ENCODE measurements around the gene NIPBL. TPM values are rescaled to one million over a fixed set of nuclear protein-coding genes. Genes with fewer than 3 reads are reported as not detected.
"Not testable (repeated sequence)": the region's sequence is repeated elsewhere in the genome, so short reads cannot be mapped to it uniquely, and the experiment has no call there.

NIPBL gene
- total RNA-seq, 2 experiments from 2014 or later: 55.5 to 58.7 TPM

DNA sequence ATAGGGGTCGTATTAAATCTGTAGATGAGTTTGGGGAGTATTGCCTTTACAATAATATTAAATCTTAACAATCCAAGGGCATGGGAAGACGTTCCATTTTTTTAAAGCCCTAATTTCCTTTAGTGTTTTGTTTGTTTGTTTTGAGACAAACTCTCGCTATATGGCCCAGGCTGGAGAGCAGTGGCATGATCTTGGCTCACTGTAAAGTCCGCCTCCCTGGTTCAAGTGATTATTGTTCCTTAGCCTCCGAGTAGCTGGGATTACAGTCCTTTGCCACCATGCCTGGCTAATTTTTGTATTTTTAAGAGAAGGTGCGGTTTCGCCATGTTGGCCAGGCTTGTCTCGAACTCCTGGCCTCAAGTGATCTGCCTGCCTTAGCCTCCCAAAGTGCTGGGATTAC, 19.9 kb downstream of the NIPBL start:
- ChIA-PET POLR2A (no interaction called here), CTCF (no interaction called here)
- DNase-seq: no peak
- no peaks in the 10 kb centered on the region for H3K27me3 Mint-ChIP-seq
- peaks cover 2% of the 10 kb centered on the region for H3K9me3 Mint-ChIP-seq
- H3K27ac Mint-ChIP-seq: no peak overlapping the region
- peaks cover 18% of the 10 kb centered on the region for H3K4me1 Mint-ChIP-seq
- H3K36me3 Mint-ChIP-seq (ENCODE audit: low read depth): peaks cover 16% of the 10 kb centered on the region
- H3K4me3 Mint-ChIP-seq: no peak overlapping the region

DNA sequence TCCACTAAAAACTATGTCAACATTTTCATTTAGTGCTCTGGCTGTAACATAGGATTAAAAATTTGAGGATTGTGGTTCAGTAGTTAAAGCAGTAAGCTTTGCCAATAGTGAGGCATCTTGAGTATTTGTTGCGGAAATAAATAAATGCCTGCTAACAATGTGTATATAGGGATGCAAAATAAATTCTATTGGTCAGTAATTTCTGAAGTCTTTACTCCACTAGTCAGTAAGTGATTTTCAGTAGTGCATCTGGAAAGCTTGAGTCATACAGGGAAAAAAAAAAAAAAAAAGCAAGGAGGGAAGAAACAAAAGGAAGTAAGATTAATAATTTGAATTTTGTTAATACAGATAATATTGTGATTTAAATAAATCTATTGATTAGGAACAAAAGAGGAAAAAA, 21.0 kb downstream of the NIPBL start:
- POLR2A ChIA-PET: no interaction called here
- Mint-ChIP-seq H3K27ac (no peak overlapping the region), H3K4me1 (peaks cover 25% of the 10 kb centered on the region), H3K27me3 (no peaks in the 10 kb centered on the region), H3K9me3 (peaks cover 6% of the 10 kb centered on the region), H3K4me3 (no peak overlapping the region), H3K36me3 (ENCODE audit: low read depth) (peaks cover 15% of the 10 kb centered on the region)
- no peak for DNase-seq
- CTCF ChIA-PET: no interaction called here

DNA sequence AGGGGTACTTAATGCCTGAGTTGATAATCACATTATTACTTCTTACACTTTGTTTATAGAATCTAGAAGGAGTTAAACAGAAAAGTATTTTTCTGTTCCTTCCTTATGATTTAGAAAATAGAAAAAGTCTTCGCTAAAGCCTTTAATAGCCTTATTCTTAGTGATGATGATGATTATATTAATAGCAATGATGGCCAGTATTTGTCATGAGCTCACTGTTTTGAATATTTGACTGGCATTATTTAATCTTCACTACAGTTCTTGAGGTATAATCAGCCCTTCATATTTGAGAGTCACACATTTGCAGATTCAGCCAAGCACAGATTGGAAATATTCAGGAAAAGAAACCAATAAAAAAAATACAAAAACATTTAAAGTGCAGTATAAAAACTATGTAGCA, 23.3 kb downstream of the NIPBL start:
- H3K27me3 Mint-ChIP-seq: no peaks in the 10 kb centered on the region
- H3K4me1 Mint-ChIP-seq: peaks cover 34% of the 10 kb centered on the region
- peaks cover 21% of the 10 kb centered on the region for H3K36me3 Mint-ChIP-seq (ENCODE audit: low read depth)
- H3K27ac Mint-ChIP-seq: no peak overlapping the region
- H3K9me3 Mint-ChIP-seq: peaks cover 7% of the 10 kb centered on the region
- POLR2A ChIA-PET: no interaction called here
- no peak overlapping the region for H3K4me3 Mint-ChIP-seq
- CTCF ChIA-PET: no interaction called here
- DNase-seq: no peak

DNA sequence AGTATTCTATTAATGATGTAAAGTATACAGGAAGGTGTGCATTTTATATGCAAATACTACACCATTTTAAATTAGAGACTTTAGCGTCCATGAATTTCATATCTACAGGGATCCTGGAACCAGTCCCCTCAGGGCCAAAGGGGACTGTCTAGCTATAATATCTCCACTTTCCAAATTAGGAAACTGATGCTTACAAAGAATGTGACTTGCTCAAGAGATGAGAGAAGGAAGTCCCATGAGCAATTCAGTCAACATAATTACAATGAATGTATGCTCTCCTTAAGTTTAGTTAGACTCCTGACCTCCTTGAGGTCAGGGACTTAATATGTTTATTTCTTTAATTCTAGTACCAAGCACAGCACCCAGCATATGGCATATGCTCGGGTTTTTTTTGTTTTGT, 23.7 kb downstream of the NIPBL start:
- Mint-ChIP-seq H3K4me1 (peaks cover 35% of the 10 kb centered on the region), H3K36me3 (ENCODE audit: low read depth) (peaks cover 26% of the 10 kb centered on the region), H3K4me3 (no peak overlapping the region), H3K9me3 (peaks cover 7% of the 10 kb centered on the region), H3K27ac (no peak overlapping the region), H3K27me3 (no peaks in the 10 kb centered on the region)
- DNase-seq: no peak
- ChIA-PET CTCF (no interaction called here), POLR2A (no interaction called here)

DNA sequence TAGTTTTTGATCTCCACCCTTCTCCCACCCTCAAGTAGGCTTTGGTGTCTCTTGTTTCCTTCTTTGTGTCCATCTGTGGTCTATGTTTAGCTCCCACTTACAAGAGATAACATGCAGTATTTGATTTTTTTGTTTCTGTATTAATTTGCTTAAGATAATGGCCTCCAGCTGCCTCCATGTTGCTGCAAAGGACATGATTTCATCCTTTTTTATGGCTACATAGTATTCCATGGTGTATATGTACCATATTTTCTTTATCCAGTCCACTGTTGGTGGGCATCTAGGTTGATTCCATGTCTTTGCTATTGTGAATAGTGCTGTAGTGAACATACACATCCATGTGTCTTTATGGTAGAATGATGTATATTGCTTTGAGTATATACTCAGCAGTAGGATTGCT, 24.5 kb downstream of the NIPBL start:
- POLR2A ChIA-PET, H3K4me3 Mint-ChIP-seq, H3K27ac Mint-ChIP-seq, H3K9me3 Mint-ChIP-seq, H3K27me3 Mint-ChIP-seq, CTCF ChIA-PET, DNase-seq: not testable (repeated sequence)
- Mint-ChIP-seq H3K4me1 (peaks cover 35% of the 10 kb centered on the region), H3K36me3 (ENCODE audit: low read depth) (peaks cover 26% of the 10 kb centered on the region)

DNA sequence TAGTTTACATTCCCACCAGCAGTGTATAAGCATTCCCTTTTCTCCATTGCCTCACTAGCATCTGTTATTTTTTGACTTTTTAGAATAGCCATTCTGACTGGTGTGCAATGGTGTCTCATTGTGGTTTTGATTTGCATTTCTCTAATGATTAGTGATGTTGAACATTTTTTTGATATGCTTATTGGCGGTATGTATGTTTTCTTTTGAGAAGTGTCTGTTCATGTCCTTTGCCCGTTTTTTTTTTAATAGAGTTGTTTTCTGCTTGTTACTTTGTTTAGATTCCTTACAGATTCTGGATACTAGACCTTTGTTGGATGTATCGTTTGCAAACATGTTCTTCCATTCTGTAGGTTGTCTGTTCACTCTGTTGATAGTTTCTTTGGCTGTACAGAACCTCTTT, 25.3 kb downstream of the NIPBL start:
- no peak for DNase-seq
- ChIA-PET CTCF (no interaction called here), POLR2A (no interaction called here)
- Mint-ChIP-seq H3K27ac (no peak overlapping the region), H3K36me3 (ENCODE audit: low read depth) (peaks cover 26% of the 10 kb centered on the region), H3K4me1 (peaks cover 34% of the 10 kb centered on the region), H3K9me3 (peaks cover 7% of the 10 kb centered on the region), H3K27me3 (no peaks in the 10 kb centered on the region), H3K4me3 (no peak overlapping the region)

DNA sequence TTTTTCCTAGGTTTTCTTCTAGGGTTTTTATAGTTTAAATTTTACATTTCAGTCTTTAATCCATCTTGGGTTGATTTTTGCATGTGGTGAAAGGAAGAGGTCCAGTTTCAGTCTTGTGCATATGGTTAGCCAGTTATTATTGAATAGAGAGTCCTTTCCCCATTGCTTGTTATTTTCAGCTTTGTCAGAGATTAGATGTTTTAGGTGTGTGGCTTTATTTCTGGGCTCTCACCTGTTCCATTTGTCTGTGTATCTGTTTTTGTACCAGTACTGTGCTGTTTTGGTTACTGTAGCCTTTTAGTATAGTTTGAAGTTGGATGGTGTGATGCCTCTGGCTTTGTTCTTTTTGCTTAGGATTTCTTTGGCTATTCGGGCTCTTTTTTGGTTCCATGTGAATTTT, 25.8 kb downstream of the NIPBL start:
- H3K27ac Mint-ChIP-seq: no peak overlapping the region
- POLR2A ChIA-PET: no interaction called here
- DNase-seq: no peak
- H3K9me3 Mint-ChIP-seq: peaks cover 7% of the 10 kb centered on the region
- CTCF ChIA-PET: no interaction called here
- peaks cover 33% of the 10 kb centered on the region for H3K4me1 Mint-ChIP-seq
- no peaks in the 10 kb centered on the region for H3K27me3 Mint-ChIP-seq
- no peak overlapping the region for H3K4me3 Mint-ChIP-seq
- H3K36me3 Mint-ChIP-seq (ENCODE audit: low read depth): peaks cover 26% of the 10 kb centered on the region

DNA sequence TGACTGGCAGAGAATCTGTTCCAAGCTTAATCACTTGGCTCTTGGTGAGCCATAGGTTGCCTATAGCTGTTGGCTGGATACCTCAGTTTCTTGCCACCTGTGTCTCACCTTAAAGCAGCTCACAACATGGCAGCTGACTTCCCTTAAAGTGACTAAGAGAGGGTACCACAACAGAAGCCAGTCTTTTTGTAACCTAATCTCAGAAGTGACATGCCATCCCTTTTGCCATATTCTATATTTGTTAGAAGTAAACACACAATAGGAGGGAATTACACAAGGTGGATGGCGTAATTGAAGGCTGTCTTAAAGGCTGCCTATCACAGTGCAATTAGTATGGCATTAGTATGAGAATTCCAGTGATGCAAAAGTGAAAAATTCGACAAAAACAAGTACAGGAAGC, 28.1 kb downstream of the NIPBL start:
- peaks cover 28% of the 10 kb centered on the region for H3K4me1 Mint-ChIP-seq
- H3K9me3 Mint-ChIP-seq: peaks cover 7% of the 10 kb centered on the region
- peaks cover 26% of the 10 kb centered on the region for H3K36me3 Mint-ChIP-seq (ENCODE audit: low read depth)
- H3K27me3 Mint-ChIP-seq: no peaks in the 10 kb centered on the region
- H3K4me3 Mint-ChIP-seq: no peak overlapping the region
- no peak overlapping the region for H3K27ac Mint-ChIP-seq
- no peak for DNase-seq
- CTCF ChIA-PET: no interaction called here
- POLR2A ChIA-PET: no interaction called here

DNA sequence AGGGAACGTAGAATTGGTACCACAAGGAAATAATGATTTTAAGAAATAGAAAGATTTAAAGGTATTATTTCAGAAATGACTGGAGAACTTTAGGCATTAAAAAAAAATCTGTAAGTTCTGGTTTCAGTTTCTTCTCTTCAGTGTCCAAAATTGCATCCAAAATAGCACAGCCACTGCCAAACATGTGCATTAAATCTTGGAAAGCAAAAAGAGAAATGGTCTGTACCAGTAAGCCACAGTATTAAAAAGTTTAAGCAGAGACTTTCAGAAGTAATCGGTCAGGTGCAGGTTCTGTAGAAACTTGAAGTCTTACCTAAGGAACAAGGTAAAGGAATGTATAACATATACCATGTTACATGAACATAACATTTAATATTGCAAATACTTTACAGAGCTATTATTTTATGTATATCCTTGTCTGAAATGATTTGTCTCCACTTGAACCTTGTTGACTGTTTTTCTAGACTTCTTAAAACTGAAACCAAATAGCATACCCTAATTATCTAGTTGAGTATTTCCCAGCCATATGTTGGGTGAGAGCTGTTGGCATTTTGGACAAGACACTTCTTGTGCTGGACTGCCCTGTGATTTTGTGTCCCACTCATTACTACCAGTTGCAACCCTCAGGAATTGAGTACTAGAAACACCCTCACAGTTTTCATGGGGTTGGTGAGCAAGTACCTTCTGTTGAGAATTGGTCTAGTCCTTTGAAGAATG, 32.1 kb downstream of the NIPBL start:
- Mint-ChIP-seq H3K27me3 (no peaks in the 10 kb centered on the region), H3K27ac (no peak overlapping the region), H3K4me1 (peaks cover 13% of the 10 kb centered on the region), H3K4me3 (no peak overlapping the region), H3K9me3 (no peaks in the 10 kb centered on the region), H3K36me3 (ENCODE audit: low read depth) (peaks cover 6% of the 10 kb centered on the region)
- ChIA-PET POLR2A (no interaction called here), CTCF (no interaction called here)
- DNase-seq: no peak

DNA sequence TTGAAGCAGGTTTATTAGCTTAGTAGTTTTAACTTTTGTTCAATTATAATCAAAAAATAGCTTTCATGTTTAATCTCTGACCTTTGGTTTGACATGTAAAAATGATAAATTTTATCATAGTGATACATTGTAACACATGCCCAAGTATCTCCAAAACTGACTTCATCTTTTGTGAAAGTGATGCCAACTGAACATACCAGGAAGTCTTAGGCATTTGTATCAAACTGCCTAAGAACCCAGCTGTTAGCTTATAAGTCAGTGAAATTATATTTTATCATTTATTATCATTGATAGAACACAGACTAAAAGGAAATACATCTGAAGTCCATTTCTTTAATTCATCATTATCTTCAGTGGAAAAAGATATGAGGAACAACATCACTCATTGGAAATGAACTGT, 39.1 kb downstream of the NIPBL start:
- peaks cover 5% of the 10 kb centered on the region for H3K9me3 Mint-ChIP-seq
- CTCF ChIA-PET: no interaction called here
- no peak overlapping the region for H3K27ac Mint-ChIP-seq
- H3K4me3 Mint-ChIP-seq: no peak overlapping the region
- H3K36me3 Mint-ChIP-seq (ENCODE audit: low read depth): peaks cover 8% of the 10 kb centered on the region
- peaks cover 3% of the 10 kb centered on the region for H3K4me1 Mint-ChIP-seq
- H3K27me3 Mint-ChIP-seq: no peaks in the 10 kb centered on the region
- POLR2A ChIA-PET: no interaction called here
- no peak for DNase-seq

DNA sequence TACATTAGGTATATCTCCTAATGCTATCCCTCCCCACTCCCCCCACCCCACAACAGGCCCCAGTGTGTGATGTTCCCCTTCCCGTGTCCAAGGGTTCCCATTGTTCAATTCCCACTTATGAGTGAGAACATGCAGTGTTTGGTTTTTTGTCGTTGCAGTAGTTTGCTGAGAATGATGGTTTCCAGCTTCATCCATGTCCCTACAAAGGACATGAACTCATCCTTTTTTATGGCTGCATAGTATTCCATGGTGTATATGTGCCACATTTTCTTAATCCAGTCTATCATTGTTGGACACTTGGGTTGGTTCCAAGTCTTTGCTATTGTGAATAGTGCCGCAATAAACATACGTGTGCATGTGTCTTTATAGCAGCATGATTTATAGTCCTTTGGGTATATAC, 40.0 kb downstream of the NIPBL start:
- H3K27ac Mint-ChIP-seq, DNase-seq, H3K4me3 Mint-ChIP-seq, H3K27me3 Mint-ChIP-seq, POLR2A ChIA-PET, H3K9me3 Mint-ChIP-seq, CTCF ChIA-PET, H3K4me1 Mint-ChIP-seq: not testable (repeated sequence)
- peaks cover 11% of the 10 kb centered on the region for H3K36me3 Mint-ChIP-seq (ENCODE audit: low read depth)

DNA sequence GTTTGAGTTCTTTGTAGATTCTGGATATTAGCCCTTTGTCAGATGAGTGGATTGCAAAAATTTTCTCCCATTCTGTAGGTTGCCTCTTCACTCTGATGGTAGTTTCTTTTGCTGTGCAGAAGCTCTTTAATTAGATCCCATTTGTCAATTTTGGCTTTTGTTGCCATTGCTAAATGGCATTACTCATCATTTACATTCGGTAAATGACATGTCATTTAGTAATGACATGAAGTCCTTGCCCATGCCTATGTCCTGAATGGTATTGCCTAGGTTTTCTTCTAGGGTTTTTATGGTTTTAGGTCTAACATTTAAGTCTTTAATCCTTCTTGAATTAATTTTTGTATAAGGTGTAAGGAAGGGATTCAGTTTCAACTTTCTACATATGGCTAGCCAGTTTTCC, 40.8 kb downstream of the NIPBL start:
- H3K27ac Mint-ChIP-seq, H3K9me3 Mint-ChIP-seq, H3K4me3 Mint-ChIP-seq, H3K4me1 Mint-ChIP-seq, DNase-seq, POLR2A ChIA-PET, CTCF ChIA-PET, H3K27me3 Mint-ChIP-seq: not testable (repeated sequence)
- H3K36me3 Mint-ChIP-seq (ENCODE audit: low read depth): peaks cover 11% of the 10 kb centered on the region

DNA sequence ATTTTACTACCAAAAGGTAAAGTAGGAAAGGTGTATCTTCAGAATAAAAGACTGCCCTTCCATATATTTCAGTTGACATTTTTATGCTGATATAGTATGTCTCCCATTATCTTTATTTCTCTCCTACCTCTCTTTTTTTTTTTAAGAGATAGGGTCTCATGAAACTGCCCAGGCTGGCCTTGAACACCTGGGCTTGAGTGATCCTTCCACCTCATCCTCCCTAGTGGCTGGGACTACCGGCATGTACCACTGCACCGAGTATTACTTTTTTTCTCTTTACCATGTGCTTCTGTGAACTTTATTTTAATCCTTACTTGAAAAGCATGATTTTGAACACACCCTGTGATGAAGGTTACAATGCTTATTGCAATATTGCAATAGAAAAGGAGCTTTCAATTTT, 42.7 kb downstream of the NIPBL start:
- peaks cover 5% of the 10 kb centered on the region for H3K9me3 Mint-ChIP-seq
- CTCF ChIA-PET: no interaction called here
- POLR2A ChIA-PET: no interaction called here
- H3K4me1 Mint-ChIP-seq: peaks cover 3% of the 10 kb centered on the region
- peaks cover 11% of the 10 kb centered on the region for H3K36me3 Mint-ChIP-seq (ENCODE audit: low read depth)
- no peak overlapping the region for H3K4me3 Mint-ChIP-seq
- H3K27me3 Mint-ChIP-seq: no peaks in the 10 kb centered on the region
- no peak for DNase-seq
- no peak overlapping the region for H3K27ac Mint-ChIP-seq

DNA sequence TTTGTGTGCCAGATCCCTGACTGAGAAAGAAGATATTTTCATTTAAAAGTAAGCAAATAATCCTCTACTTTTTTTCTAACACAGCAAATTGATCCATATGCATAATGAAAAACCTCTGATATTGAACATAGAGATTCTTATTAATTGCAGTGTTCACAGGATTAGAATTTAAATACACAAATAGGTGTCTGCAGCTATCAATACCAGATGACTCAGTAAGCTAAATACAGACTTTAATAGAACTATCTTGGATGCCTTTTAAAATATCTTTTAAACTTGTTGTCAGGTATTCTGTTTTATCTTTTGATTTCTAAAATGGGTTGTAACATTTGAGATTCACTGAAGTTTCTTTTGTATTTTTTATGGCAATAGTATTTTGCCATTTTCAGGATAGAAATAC, 43.1 kb downstream of the NIPBL start:
- Mint-ChIP-seq H3K27ac (no peak overlapping the region), H3K36me3 (ENCODE audit: low read depth) (peaks cover 14% of the 10 kb centered on the region), H3K4me1 (peaks cover 3% of the 10 kb centered on the region), H3K27me3 (no peaks in the 10 kb centered on the region), H3K9me3 (peaks cover 5% of the 10 kb centered on the region), H3K4me3 (no peak overlapping the region)
- DNase-seq: no peak
- POLR2A ChIA-PET: no interaction called here
- CTCF ChIA-PET: no interaction called here

DNA sequence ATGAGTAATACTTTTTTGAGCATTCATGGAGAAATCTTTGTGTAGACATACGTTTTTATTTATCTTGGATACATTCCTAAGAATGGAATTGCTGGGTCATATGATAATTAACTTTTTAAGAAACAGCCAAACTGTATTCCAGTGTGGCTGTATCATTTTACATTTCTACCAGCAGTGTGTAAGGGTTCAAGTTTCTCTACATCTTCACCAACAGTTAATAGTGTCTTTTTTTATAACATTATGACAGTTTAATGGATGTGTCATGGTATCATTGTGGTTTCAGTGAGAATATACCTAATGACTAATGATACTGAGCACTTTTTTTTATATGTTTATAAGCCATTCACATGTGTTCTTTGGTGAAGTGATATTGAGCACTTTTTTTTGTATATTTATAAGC, 52.4 kb downstream of the NIPBL start:
- H3K27me3 Mint-ChIP-seq: no peaks in the 10 kb centered on the region
- peaks cover 14% of the 10 kb centered on the region for H3K36me3 Mint-ChIP-seq (ENCODE audit: low read depth)
- ChIA-PET CTCF (no interaction called here), POLR2A (no interaction called here)
- no peak for DNase-seq
- peaks cover 7% of the 10 kb centered on the region for H3K4me1 Mint-ChIP-seq
- no peaks in the 10 kb centered on the region for H3K9me3 Mint-ChIP-seq
- no peak overlapping the region for H3K27ac Mint-ChIP-seq
- H3K4me3 Mint-ChIP-seq: no peak overlapping the region
